ENCODE results near the gene MRGPRG.

GRCh38 chr11:3227568-3228444, 9.2 kb upstream of the MRGPRG start:
- TF ChIP-seq POLR2A (IDR thresholded peaks at IDR 0.05; ENCODE audit: low read depth, low read length) (no peak), TAF1 (IDR thresholded peaks at IDR 0.05; ENCODE audit: borderline replicate concordance, low read depth, low read length) (no peak)
